ENCODE data around the gene ATP5PD.
"Not testable (repeated sequence)": the region's sequence is repeated elsewhere in the genome, so short reads cannot be mapped to it uniquely, and the experiment has no call there.

The ATP5PD gene

DNA sequence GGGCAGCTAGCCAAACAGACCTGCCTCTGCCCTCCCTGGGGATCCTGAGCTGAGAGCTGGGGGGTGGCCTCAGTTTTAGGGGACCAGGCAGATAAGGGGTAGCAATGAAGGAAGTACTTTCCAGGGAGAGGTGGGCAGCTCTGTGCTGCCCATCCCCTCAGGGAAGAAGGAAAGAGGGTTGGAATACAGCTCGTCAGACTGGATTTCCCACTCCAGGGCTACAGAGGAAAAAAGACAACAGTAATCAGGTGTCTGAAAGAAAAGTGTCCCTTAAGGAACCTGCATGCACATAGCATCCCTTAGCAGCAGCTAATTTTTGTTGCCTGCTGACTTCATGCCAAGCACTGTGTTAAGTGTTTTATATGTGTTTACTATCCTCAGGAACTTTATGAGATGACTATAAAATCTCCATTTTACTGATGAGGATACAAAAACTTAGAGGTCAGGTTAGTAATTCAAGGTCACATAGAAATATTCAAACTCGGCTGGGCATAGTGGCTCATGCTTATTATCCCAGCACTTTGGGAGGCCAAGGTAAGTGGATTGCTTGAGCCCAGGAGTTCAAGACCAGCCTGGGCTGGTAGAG lies 37.5 kb downstream of the ATP5PD start:
- no peak for DNase-seq (ENCODE audit: low read depth, low spot score)
- in situ Hi-C loops (cut with HindIII; ENCODE audit: low sequenced_read_pairs) = no loop called here
- no peak overlapping the region for H3K4me3 ChIP-seq (ENCODE audit: low read depth, low read length)
- TF ChIP-seq, protein P1, sequence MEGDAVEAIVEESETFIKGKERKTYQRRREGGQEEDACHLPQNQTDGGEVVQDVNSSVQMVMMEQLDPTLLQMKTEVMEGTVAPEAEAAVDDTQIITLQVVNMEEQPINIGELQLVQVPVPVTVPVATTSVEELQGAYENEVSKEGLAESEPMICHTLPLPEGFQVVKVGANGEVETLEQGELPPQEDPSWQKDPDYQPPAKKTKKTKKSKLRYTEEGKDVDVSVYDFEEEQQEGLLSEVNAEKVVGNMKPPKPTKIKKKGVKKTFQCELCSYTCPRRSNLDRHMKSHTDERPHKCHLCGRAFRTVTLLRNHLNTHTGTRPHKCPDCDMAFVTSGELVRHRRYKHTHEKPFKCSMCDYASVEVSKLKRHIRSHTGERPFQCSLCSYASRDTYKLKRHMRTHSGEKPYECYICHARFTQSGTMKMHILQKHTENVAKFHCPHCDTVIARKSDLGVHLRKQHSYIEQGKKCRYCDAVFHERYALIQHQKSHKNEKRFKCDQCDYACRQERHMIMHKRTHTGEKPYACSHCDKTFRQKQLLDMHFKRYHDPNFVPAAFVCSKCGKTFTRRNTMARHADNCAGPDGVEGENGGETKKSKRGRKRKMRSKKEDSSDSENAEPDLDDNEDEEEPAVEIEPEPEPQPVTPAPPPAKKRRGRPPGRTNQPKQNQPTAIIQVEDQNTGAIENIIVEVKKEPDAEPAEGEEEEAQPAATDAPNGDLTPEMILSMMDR (IDR thresholded peaks at IDR 0.05; ENCODE audit: low read depth, low read length) = no peak

DNA sequence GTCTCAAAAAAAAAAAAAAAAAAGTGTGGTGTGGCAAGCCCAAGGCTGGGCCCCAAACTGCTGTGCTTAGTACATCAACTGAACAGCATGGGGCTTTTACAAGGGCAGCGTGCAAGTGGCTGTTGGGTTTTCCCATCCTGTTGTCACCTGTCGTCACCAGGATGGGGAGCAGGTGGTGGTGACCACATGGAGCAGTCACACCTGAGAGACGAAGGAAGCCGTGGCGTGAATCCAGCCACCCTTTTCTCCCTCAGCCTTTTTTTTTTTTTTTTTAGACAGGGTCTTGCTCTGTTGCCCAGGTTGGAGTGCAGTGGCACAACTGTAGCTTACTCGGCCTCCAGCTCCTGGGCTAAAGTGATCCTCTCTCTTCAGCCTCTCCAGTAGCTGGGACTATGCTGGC lies 38.4 kb downstream of the ATP5PD start:
- TF ChIP-seq, protein P1 (IDR thresholded peaks at IDR 0.05; ENCODE audit: low read depth, low read length) = no peak
- no peak overlapping the region for H3K4me3 ChIP-seq (ENCODE audit: low read depth, low read length)
- no peak for DNase-seq (ENCODE audit: low read depth, low spot score)
- in situ Hi-C loops (cut with HindIII; ENCODE audit: low sequenced_read_pairs) = no loop called here

DNA sequence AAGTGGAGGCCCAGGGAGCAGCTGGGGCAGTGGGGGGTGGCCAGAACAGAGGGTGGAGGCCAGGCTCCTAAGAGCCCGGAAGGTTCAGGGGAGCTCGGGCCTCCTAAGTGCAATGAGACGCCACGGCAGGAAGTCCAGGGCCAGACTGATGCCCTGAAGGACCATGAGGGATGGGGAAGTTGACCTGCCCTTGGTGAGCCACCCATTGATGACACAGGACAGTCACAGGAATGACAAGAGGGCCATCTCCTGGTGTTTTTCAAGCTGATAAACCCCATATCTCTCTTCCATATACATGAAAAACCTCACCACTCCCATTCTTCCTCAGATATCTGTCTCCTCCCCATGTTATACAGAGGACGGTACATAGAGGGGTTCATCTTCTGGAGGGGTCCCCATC lies 40.1 kb downstream of the ATP5PD start:
- no peak for DNase-seq (ENCODE audit: low read depth, low spot score)
- TF ChIP-seq, protein P1 (IDR thresholded peaks at IDR 0.05; ENCODE audit: low read depth, low read length) = no peak
- in situ Hi-C loops (cut with HindIII; ENCODE audit: low sequenced_read_pairs) = no loop called here
- no peak overlapping the region for H3K4me3 ChIP-seq (ENCODE audit: low read depth, low read length)

DNA sequence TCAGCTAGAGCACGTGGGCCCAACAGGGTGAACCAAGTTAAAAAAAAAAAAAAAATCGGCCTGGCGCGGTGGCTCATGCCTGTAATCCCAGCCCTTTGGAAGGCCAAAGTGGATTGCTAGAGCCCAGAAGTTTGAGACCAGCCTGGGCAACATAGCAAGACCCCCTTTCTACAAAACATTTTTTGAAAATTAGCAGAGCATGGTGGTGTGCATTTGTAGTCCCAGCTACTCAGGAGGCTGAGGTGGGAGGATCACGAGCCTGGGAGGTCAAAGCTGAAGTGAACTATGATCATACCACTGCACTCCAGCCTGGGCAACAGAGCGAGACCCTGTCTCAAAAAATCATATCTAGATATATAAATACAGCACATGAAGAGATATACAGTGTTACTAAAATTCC lies 40.7 kb downstream of the ATP5PD start:
- H3K4me3 ChIP-seq (ENCODE audit: low read depth, low read length); in situ Hi-C loops (cut with HindIII; ENCODE audit: low sequenced_read_pairs); DNase-seq (ENCODE audit: low read depth, low spot score): not testable (repeated sequence)

DNA sequence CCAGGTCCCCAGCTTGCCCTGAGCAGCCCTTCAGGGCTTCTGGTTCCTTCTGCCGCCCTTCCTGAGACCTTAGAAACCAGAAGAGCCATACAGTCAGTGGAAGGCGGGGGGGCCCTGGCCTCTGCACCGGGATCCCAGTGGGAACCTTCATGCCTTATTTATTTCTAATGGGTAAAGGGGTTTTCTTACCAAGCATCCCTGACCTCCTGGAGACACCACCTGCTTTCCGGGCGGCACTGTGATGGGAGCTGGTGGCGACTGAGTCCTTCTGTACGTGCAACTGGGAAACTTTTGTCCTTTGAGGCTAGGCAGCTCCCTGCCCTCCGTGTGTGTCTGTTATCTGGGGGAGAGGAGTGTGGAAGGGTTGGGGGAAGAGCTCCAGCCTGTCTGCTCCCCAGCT lies 41.5 kb downstream of the ATP5PD start:
- H3K4me3 ChIP-seq (ENCODE audit: low read depth, low read length) = no peak overlapping the region
- TF ChIP-seq, protein P1 (IDR thresholded peaks at IDR 0.05; ENCODE audit: low read depth, low read length) = no peak
- no peak for DNase-seq (ENCODE audit: low read depth, low spot score)
- in situ Hi-C loops (cut with HindIII; ENCODE audit: low sequenced_read_pairs) = no loop called here

DNA sequence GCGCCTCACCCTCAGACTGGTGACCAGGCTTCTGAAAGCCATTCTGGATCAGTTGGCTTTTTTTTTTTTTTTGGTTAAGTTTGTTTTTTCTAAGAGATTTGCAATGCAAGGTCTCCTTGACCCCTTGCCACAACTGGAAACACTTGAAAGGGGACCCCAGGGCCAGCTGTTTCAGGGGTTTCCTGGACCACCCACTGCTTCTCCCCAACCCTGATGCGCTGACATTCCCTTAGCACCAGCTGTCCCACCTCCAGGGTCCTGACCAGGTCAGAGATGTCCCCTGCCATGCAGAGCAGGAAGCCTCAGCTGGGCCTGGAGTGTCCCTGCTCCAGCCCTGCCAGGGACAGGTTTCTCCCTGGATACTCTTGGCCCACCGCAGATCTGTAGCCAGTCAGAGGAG lies 42.4 kb downstream of the ATP5PD start:
- TF ChIP-seq, protein P1 (IDR thresholded peaks at IDR 0.05; ENCODE audit: low read depth, low read length) = no peak
- in situ Hi-C loops (cut with HindIII; ENCODE audit: low sequenced_read_pairs) = no loop called here
- no peak overlapping the region for H3K4me3 ChIP-seq (ENCODE audit: low read depth, low read length)
- no peak for DNase-seq (ENCODE audit: low read depth, low spot score)

DNA sequence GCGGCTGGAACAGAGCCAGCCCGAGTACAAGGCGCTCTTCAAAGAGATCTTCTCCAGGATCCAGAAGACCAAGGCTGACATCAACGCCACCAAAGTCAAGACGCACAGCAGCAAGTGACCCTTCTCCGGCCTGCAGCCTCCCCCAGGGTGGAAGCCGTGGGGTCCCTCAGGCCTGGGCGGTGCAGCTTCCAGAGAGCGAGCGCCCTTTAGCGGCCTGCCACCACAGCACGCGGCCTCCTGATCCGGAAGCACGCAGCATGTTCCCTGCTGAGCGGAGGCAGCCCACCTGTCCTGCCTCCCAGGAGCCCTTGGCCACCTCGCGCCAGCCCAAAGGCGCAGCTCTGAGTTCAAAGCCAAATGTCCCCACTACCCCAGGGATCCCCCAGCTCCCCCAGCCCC lies 42.8 kb downstream of the ATP5PD start:
- DNase-seq (ENCODE audit: low read depth, low spot score) = no peak
- in situ Hi-C loops (cut with HindIII; ENCODE audit: low sequenced_read_pairs) = no loop called here
- no peak overlapping the region for H3K4me3 ChIP-seq (ENCODE audit: low read depth, low read length)
- TF ChIP-seq, protein P1 (IDR thresholded peaks at IDR 0.05; ENCODE audit: low read depth, low read length) = no peak

Data from astrocyte of the spinal cord (primary cell).